ENCODE data around the gene SLC2A1.
A peak's percentile ranks its signal among the peaks of the same experiment; 100 is the strongest.

The SLC2A1 gene

DNA sequence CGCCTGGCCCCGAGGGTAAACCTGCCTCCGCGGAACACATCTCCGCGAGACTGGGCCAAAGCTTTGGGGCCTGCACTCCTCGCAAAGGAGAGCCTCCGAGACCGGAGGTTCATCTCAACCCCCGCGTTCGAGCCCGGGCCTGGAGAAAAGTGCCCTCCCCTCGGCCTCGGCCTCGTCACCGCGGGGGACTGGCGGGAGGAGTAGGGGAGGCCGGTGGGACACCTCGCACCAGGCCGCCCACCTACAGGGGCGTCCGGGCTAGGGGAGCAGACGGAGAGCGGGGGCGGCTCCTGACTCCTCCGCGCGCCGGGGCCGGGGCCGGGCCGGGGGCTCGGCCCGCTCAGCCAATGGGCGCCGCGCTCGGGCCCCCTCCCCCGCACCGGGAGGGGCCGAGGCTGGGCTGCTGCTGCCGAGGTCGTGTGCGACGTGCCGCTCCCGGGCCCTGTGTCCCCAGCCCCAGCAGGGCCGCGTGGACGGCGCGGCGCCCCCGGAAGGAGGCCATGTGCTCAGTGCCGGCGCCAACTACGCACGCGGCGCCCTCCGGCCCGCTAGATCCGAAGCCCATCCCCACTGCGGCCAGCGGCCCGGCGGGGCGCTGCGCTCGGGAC is 684 bp downstream of the SLC2A1 start:
- DNase-seq = peak; percentile 72

DNA sequence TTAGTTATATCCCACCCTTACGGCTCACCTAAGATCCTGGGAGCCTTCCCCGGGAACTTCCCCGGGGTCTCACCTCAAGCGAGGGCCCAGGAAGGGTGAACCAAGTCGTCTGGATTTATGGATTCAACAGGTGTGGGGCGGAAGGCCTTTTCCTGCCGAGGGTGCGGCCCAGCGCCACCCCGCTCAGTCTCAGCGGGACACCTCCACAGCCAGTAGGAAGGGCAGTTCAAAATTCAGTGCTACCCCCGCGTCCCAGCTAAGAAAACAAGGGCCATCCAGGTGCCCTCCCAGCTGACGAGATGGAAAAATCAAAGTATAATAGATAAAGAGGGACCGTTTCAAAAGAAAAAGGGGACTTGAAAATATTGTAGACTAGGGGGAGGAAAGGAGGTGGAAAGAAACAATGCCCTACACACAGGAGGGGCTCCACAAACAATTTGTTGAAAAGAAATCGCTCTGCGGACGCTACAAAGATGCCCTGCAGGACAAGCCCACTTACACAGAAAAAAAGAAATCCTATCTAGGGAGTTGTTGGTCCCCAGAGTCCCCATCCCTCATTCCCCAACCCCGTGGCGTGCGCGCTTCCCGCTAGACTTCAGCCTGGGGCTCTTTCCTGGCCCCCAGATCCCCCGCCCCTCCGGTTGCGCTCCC is 1.3 kb downstream of the SLC2A1 start:
- DNase-seq = no peak

DNA sequence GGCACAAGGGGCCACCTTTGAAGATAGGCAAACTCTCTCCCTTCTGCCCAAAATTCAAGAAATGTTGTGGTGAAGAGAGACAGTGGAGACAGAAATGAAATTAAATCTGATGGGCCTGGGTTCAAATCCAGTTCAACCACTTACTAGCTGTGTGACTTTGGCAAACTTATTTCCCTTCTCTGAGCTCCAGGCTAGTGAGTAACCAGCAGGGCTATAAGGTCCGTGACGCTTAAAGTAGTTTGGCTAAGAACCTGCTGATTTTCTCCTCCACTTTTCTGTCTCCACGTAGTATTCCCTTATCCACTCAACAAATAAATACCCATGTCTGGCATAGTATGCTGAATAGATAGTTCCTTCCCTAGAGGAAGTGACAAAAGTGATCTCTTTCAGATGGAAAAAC is 1.9 kb downstream of the SLC2A1 start:
- no peak for DNase-seq

DNA sequence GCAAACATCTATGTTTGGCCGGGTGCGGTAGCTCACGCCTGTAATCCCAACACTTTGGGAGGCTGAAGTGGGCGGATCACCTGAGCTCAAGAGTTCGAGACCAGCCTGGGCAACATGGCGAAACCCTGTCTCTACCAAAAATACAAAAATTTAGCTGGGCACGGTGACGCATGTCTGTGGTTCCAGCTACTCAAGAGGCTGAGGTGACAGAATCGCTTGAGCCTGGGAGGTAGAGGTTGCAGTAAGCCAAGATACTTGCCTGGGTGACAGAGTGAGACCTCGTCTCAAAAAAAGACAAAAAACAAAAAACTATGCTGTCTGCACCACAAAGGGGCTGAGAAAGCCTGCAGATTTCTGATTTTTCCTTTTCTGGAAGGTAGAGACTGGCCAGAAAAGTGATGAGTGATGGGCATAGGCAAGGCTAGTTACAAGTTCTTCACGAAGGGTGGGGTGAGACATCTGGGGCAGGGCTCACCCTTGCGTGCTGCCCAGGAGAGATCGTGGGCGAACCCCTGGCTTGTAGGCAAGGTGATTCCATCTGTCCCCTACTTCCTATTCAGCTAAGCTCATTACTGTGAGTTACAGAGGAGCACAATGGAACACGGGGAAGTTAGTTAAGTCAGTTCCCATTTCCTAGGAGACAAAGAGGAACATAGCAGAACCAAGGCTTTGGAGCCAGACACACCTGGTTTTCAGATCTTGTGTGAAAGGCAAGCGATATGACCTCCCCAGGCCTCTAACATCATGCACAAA is 3.2 kb downstream of the SLC2A1 start:
- peak; percentile 45 for DNase-seq

DNA sequence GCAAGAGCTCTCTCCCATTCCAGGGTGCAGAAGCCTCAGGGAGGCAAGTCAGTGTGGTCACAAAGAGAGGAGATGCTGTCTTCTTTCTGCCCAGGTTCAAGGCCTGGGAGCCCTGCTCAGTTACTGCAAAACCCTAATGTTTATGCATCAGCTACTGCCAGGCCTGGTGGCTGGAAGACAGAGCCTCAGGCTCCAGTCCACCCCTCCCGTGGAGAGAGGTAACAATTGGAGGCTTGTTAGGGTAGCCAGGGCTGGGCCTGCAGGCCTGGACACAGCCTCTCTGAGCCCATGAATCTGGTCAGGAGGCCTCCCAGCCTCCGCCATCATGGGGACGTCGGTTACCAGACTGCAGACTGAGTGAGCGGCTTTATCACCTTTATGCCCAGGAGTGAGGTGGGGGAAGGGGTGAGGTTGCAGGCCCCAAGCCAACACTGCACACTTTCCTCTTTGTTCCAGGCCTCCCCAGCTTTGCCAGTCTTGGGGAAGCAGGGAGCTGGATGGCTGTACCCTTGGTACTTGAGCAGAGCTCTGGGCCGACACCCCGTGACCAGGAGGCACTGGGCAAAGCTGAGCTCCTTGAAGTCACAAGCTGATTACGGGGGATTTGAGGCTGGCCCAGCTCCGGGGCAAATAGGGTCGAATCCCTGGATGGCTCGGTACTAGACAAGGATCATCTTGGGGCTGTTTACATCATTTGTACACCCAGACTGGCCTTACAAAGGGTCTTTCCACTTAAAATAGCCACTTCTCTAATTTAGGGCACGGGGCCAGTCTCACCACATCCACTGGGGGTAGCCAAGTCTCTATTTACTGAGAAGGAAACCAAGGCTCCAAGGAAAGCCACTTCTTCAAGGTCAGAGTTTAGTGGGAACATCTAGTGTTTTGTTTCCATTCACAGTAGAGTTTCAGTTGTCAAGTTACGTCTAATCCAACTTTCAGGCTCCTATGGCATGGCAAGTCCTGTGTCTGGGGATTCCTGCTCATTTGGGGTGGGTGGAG is 5.2 kb downstream of the SLC2A1 start:
- no peak for DNase-seq

DNA sequence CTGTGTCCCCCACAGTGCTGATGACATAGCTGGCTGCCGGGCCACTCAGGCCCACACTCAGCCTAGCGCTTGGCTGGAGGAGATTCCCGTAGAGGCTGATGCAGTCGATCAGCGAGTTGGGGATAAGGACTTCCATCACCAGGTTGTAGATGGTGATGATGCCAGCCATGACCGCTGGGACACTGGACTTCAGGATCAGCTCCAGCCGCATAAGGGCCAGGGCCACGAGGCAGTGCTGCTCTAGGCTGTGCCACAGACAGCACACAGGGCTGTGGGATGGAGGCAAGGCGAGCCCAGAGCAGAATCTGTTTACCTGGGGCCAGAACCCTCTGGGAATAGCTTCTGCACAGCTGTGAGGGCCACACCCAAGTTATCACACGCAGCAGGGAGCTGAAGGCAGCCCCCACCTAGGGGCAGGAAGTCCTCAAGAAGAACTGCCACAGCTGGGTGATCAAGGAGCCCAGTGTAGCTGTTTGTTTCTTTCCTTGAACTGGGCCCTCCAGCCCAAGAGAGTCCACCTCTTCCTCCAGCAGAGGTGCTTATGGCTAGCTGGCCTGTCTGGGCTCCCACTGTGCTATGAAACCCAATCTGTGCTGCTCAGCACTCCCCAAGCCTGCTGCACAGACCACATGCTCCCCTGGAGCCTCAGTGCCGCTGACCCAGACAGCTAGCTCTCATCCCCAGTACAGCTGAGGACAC is 6.2 kb downstream of the SLC2A1 start:
- no peak for DNase-seq

DNA sequence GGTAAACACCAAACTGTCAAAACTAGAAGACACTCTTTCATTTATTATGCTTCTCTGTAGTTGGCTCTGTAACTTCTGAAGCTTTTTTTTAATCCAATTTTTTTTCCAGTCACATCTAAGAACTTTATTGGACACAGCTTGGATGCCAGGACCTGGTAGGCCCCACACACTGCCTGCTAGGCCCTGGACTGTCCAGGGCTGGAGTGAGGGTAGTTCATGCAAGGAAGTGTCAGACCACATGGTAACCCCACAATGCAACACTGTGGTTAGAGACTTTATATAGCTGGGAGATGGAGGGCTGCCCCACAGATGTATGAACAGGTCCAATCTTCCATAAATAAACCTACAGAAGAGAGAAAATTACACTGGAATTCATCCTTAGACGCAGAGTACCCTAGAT is 7.1 kb downstream of the SLC2A1 start:
- DNase-seq = no peak

DNA sequence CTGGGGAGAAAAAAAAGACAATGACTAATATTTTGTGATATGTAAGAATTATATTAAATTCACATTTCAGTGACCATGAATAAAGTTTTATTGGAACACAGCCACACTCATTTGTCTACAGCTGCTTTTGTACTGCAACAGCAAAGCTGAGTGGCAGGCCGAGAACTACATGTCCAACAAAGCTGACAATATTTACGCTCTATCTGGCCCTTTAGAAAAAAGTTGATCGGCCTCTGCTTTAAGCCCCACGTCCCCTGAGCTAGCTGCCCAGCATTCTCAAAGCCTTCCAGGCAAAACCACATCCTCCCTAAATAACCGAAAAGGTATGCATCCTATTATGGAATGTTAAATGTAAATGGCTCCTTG is 8.6 kb downstream of the SLC2A1 start:
- DNase-seq = no peak

DNA sequence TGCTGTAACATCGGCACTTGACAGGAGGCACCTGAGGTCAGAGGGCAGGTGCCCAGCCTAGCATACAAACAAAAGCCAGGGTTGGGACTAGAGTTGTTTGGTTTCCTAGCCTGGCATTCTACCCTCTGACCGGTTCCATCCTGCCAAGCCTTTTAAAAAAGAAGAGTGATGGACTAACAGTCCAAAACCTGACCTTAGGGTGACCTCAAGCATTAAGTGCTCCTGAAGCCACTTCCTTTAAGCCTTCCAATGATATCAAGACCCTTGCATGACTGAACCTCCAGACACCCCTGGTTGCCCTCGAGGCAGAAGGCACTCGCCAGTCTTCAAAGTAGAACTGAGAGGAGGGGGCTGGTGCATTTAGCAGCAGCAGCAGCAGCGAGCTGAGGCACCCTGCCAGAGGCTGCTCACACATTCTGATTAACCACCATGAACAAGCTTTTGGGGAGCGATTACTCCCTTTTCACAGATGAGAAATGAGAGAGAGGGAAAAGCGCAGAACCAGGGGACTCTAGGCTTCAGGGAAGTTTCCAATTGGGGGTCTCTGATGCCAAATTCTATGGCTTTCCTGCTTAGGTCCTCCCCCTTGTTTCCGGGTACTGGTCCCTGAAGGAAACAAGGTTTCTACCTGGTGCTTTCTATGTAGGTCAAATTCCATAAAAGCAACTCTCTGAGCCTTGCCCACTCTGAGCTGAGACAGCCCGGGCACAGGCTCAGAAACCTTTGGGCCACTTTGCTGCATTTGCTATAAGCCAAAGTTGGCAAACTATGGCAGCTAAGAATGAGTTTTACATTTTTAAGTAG is 9.2 kb downstream of the SLC2A1 start:
- no peak for DNase-seq

DNA sequence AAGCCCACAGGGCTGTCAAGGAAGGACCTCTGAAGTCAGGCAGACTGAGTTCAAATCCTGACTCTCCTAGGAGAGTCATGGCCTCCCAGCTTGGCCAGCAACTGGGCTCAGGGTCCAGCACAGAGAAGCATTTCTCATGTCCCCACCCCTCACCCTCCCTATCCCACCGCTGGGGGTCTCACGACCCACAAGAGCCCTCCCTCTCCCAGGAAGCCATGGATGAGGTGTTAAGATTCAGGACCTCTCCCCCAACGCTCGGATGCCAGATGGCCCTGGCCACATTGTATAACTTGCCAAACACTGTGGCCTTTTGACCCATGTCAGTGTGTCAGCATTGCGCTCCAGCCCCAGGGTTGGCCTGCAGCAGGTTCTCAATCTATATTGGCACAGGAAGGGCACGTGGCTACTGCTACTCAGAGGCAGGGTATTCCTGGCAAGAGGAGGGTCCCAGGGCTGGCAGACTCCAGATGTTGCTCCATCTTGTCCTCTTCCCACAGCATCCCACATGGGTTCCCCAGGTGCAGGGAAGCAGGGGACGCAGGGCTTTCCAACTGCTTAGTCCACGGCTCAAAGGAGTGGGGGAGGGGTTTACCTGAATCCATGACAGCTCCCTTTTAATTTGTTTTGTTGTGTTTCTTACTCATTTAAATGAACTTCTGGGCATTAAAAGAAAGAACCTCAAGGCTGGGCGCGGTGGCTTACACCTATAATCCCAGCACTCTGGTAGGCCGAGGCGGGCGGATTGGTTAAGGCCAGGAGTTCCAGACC is 10.5 kb downstream of the SLC2A1 start:
- no peak for DNase-seq

DNA sequence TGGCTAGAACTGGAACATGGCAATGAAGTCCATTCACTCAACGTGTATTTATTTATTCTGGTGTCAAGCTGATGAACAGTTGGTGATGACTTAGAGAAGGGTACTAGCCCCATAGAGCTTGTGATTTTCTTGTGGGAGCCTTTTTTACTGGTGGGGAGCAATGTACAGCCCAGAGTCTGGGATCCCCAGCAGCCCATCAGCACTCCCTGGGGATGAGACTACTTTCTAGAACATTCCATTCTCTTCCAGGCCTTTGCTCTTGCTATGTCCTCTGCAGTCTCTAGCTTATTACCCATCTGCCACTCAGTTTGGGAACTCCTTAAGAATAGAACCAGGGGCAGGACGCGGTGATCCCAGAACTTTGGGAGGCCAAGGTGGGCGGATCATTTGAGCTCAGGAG is 11.6 kb downstream of the SLC2A1 start:
- DNase-seq = no peak

DNA sequence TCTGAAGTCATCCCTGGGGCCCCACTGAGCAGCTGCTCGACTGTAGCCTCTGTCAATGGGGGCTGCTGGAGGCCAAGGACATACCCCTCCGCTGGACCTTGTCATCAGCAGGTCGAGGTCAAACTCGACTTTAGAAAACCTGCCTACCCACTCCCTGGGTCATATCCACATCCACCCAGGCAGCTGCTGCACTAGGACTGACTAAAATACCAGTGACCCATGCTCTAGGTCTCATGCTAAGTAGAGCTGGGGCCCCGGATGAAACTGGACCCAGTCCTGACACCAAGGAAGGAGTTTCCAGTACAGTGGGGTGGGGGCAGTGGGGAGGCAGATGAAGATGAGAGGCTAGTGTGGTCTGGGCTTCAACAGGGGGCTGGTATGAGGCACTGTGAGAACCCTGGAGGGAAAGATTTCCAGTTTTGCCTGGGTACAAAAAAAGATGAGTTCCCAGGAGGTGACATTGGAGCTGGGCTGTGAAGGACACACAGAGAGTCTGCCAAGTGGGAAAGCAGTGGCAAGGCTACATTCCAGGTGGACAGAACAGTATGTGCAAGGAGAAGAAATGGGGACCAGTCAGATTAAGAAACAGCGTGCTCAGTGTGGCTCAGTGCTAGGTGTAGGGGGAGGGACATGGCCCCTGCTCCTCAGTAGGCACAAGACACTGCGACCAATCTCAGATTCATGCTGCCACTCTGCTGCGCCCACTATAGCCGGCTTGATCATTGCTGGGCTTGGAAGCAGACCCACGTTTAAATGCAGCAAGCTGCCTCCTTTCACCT is 12.4 kb downstream of the SLC2A1 start:
- DNase-seq = no peak

DNA sequence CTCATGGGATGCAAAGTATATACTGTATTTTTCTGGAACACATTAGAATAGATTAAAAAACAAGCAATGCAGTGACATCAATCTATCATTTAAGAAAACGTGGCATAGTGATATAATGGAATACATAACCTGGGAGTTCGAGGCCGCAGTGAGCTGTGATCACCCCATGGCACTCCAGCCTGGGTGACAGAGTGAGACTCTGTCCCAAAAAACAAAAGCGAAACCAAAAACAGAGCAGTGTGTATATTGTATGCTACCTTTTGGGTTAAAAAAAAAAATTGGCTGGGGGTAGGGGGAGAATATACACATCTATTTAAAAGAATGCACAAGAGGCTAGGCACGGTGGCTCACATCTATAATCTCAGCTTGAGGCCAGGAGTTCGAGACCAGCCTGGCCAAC is 13.5 kb downstream of the SLC2A1 start:
- DNase-seq = no peak

DNA sequence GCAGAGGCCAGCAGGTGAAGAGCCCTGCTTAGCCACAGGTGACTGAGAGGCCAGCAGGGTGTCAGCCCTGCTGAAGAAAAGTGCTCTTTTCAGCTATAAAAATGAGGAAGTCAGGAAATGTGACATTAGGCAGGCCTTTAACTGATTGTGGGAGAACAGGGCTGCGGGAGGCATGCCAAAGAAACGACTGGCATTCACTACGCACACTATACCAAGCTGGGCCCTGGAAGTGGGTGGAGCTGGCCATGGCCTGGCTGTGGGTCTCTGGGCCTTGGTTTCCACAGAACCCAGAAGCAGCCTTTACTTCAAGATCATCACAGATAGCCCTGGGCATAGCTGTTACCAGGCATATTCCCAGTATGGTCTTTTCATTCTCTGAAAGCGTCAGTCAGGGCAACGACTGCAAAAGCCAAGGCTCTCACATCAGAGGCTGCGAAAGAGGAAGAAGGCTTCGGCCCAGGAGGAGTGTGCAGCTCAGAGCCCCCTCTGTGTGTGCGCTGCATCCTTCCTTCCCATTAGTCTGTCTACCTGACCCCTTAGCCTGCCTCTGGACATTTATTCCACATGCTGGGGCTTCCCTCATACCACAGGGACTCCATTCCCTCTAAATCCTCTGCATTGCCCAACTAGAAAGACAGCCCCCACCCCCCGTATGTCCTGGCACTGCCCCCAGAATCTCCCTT is 14.3 kb downstream of the SLC2A1 start:
- DNase-seq = no peak

DNA sequence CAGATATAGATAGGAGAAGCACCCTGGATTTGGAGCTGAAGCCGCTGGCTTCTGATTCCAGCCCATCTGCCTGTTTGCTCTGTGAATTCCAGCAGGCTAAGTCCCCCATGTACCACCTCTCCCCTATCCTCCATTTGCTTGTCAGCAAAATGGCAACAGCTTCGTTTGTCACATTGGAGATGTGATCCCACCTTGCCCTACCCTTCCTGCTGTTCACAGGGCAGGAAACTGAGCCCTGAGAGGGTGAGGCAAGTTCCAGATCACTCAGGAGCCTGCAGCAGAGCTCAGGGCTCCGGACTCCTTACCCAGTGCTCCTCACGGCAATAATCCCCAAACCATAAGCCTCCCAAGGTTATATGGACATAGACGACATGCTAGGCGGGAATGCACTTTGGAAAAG is 14.9 kb downstream of the SLC2A1 start:
- DNase-seq = no peak

DNA sequence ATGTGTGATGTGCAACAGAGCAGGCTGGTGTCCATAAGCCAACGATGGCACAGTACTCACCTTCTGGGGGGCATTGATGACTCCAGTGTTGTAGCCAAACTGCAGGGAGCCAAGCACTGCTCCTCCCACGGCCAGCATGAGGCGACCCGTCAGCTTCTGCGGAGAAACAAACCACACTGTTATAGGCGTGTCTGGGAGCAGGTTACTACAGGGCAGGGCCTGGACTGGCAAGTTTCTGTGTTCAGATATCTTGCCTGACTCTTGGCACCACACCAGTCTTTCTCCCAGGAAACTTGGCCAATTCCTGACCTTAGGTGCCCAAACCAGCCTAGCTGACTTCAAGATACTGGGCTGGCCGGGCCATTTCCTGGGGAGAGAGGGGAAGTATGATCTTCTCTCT is 15.5 kb downstream of the SLC2A1 start:
- no peak for DNase-seq

DNA sequence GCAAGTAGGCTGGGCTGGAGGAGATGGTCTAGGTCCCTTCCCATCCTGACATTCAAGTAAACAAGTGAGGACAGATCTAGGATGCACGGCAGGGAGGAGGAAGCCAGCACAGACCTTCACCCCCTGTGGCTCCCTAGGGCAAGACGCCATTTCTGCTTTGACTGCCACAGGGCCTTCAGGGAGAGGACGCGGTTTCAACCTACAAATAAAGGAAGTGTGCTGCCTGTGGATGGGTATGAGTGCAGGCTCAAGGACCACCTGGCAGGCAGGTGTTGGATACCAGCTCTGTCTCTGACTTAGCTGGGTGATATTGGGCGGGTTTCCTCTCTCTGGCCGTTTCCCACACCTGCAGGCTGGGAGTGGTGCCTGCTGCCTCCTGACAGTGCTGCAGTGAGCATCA is 16.2 kb downstream of the SLC2A1 start:
- DNase-seq = no peak

DNA sequence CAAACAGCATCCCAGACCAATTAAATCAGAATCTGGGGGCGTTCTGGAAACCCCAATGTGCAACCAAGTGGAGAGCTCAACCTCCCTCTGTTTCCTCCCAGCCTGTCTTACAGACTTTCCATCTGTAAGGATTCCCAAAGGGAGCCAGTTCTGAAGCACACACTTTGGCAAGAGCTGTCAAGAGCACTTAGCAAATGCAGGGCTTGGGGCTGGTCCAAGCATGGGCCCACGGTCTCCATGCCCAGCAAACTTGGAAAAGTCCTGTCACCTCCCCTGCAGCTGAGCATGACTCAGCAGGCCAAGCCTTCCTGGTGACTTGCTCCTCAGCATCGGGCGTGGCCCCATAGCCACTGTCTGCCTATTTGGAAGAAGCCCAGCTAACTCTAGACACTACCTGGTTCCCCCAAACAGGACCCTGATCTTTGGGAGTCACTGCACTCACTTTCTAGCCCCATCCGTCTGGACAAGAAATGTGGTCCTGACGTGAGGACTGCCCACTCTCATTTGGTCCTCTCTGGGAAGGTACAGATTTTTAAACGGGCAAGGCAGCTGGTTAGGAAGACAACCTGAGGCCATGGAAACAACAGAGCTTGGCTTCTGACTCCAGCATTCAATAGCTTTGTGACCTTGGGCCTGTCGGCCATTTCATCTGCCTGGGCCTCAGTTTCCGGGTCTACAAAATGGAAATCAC is 16.9 kb downstream of the SLC2A1 start:
- DNase-seq = no peak
